GM19395 (cell line): Measurements from ENCODE around the gene SLC35F4.

Source experiments
- ATAC-seq: cut with Tn5 transposase; IDR thresholded peaks from one replicate; pipeline ENCODE4 v1.9.1; 2021; ENCODE audit warnings: mild to moderate bottlenecking, moderate library complexity; ENCODE audit not compliant: unreplicated experiment

The SLC35F4 gene

DNA sequence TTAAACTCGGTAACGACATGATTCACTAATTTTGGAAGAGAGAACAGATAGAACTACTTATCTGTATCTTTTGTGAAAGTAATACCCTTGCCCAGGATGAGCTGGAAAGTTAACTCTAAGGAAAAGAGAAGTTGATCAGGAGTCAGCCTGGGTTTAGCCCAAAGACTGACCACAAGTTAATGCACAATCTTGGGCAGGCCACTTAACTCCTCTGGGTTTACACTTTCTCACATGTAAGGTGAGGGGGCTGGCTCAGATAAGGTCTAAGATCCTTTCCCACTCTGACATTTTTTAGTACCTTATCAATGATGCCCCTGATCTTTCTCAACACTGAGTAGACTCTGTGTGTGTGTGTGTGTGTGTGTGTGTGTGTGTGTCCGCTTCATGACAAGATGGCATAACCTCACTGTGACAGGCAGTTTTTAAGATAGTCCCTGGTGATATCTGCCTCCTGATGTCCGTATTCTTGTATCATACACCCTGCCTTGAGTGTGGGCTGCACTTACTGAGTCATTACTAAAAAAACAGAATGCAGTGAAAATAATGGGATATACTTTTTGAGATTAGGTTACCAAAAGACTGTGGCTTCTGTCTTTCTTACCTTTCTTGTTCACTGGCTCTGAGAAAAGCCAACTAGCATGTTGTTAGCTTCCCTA, 316.0 kb downstream of the SLC35F4 start:
- ATAC-seq, result no peak

DNA sequence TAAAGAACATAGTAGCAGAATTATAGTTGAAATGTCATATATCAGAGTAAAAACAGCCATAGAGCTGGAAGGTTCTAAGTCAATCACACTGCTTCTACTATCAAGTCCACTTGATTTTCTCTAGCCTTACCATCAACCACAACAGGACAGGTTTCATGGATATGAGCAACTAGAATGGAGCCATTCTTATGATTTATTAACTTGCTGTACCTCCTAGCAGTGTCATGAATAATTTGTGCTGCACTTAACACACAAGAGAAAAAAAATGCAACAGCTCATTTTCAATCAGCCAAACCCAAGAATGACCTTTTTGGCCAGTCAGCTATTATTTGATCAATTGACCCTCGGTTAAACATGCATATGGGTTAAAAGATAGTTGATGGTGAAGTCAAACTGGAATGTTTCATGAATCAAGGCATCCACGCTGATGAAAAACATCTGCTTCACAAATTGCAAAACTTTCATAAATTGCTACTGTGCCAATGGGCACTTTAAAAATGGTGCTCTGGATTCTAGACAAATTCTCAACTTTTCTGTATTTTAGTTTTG, 316.8 kb downstream of the SLC35F4 start:
- ATAC-seq, result no peak

DNA sequence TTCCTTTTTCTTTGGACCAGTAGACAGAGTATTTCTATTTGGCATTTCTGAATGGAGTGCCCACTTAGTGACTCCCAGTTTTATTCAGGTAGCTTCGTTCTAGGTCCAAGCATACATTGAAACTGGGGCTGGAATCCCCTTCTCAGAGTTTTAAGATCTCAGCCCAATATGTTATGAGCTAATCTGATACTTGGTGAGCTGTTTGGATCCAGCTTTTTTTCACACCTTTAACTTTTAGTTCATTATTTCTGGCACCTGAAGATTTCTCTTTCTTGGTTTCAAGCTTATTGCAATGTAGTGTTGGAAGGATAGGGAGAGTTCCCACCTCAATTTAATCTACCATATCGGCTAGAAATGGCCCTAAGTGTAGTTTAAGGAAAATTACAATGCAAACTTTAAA, 318.8 kb downstream of the SLC35F4 start:
- no peak for ATAC-seq

GRCh38 chr14:57533214-57533613, 332.7 kb downstream of the SLC35F4 start:
- peak; percentile 73 for ATAC-seq

GRCh38 chr14:57530571-57530970, 335.3 kb downstream of the SLC35F4 start:
- ATAC-seq, result no peak

GRCh38 chr14:57526942-57527341, 338.9 kb downstream of the SLC35F4 start:
- no peak for ATAC-seq

DNA sequence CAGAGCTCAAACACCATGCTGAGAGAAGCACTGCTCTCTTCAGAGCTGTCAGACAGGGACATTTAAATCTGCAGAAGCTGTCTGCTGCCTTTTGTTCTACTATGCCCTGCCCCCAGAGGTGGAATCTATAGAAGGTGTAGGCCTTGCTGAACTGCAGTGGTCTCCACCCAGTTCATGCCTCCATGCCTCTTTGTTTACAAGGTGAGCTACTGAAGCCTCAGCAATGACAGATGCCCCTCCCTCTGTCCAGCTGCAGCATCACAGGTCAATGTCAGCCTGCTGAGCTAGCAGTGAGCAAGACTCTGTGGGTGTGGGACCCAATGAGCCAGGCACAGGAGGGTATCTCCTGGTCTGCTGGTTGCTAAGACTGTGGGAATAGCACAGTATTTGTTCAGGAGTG, 346.8 kb downstream of the SLC35F4 start:
- ATAC-seq, result no peak
